Eye (tissue), 1 donor: ENCODE results near the gene EPHB1.
A peak's percentile ranks its signal among the peaks of the same experiment; 100 is the strongest.

ENCODE experiments used
- DNase-seq: peaks from one replicate; pipeline ENCODE4 v3.0.0-alpha.2; 2015

EPHB1 gene

GRCh38 chr3:134794950-134795745, at the start of gene EPHB1:
Gene EPHB1 (plus strand): TSS chr3:134795260.
- DNase-seq: peak; percentile 96

GRCh38 chr3:134748698-134749097, 46.4 kb upstream of the EPHB1 start:
- no peak for DNase-seq

DNA sequence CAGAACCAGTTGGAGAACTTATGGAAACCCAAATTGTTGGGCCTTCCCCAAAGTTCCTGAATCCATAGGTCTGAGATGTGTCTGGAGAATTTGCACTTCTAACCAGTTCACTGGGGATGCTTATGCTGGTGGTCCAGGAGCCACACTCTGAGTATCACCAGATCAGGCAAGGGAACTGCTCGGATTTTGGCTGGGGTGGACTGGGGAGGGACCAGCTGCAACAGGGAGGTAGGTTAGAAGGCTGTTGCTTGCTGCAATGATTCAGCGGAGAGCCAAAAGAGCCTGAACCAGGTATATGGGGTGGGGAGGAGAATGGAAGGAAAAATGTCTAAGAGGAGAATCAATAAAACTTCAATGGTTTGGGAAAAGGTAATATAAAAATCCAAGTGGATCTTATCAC, 45.9 kb upstream of the EPHB1 start:
- no peak for DNase-seq

DNA sequence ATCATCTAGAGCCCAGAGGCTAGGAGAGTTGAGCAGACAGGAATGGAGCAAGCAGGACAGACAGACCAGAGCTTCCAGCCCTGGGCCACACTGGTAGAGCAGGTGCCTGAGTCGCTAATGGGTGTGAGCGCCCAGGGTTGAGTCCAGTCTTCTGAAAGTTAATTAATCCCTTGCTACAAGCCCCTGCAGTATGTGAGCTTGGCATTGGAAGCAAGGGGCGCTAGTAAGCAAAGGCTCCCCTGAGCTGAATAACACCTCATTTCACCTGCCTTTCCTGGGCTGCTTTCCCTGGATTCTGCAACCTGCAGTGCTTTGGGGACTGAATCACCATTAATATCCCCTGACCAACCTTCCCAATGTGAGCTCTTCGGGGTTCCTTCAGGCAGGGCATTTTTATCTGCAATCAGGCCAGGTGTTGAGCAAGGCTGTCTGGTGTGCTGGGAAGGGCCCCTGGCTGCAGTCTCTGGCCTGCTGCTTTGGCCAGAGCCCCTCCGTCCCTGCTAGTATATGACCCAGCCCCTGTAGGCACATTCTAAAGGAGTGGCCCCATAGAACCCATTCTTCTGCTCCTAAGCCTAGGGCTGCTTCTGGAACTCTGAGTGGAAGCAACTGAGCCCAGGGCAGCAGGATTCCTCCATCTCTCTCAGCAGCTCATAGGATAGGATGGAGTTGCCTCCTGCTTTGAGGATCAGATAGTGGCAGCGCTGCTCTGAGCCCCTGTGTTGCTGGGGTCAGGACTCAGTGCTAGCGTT, 45.1 kb upstream of the EPHB1 start:
- DNase-seq: no peak

GRCh38 chr3:134751831-134752230, 43.2 kb upstream of the EPHB1 start:
- DNase-seq: no peak

DNA sequence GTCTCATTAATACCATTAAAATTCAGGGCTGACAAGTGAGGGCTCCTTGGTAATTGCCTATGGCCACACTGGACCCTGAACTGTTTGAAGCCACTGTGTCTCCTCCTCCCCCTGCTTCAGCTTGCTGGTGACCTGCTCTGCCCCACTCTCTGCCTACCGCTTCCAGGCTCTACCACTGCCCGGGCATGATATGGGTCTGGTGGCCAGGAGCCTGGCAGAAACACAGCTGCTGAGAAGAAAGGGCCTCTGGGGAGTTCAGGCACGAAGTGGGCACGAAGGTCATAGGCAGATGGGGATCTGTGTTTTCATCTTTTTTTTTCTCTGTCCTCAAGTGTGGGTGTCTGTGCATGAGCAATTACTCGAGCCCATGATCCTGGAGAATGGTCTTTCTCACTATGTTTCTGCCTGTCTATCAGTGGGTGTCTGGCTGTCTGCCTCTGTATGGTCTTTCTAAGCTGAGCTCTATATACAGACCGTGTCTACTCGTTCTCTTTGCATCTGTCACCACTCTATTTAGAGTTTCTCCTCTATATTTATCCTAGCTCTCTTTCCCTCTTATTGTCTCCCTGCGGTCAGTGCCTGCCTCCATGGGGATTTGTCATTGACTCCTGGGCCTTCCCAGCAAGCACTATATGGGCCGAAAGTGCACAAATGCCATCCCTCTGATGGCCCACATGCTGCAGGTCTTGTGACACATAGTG, 42.1 kb upstream of the EPHB1 start:
- DNase-seq: peak; percentile 13

GRCh38 chr3:134753999-134754742, 40.9 kb upstream of the EPHB1 start:
- DNase-seq: no peak

DNA sequence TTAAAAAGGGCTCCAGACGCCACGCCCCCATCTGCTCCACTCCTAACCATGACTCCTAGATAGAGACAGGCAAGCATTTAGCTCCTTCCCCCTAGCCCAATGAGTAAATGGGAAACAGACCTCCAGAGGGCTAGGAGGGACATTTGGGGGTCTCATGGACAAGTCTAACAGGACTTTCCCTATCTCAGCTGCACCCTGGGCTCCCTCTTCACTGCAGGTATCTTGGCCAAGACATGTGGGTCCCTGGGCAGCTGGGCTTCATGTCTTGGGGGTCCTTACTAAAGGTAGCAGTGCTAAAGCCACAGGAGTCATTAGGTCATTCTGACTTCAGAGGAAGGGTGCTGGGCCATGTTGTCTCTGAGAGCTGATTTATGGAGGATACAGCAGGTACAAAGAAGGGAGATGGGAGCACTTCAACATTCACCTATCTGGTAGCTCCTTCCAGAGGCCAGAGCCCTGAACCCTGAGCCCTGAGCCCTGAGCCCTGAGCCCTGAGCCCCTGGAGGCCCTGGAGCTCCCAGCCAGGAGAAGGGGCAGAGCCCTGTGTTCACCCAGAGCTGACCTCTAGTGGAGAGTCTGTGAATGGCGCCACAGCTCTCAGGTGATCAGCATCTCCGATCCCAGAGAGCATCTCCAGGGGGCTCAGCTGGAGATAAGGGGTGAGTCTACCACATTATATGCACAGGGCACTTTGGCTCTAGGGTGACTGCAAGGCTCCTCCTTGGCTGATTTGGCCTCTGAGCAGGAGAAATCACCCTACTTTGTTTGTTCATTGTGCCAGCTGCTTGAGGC, 40.1 kb upstream of the EPHB1 start:
- peak; percentile 34 for DNase-seq

GRCh38 chr3:134755821-134756220, 39.2 kb upstream of the EPHB1 start:
- no peak for DNase-seq

GRCh38 chr3:134757549-134758069, 37.5 kb upstream of the EPHB1 start:
- no peak for DNase-seq

DNA sequence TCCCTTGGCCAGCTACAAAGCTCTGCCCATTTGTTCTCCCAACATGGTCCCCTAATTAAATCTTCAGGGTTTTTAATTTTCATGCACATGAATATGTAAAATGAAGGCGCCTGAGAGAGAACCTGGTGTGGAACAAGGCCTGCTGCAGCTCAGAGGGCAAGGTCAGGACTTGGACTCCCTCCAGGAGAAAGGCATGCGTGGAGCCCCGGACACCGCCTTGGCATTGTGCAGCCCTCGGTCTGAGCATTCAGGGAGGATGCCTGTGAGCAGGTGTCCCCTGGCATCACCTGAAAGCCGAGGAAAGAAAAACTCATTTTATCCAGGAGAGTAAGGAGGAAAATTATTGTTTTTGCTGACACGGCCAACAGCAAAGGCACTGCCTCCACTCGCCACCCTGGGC, 33.8 kb upstream of the EPHB1 start:
- no peak for DNase-seq

- no peak for DNase-seq
Measured at GRCh38 chr3:134762016-134762415, 33.0 kb upstream of the EPHB1 start.

GRCh38 chr3:134765468-134765867, 29.6 kb upstream of the EPHB1 start:
- no peak for DNase-seq

GRCh38 chr3:134766290-134766689, 28.8 kb upstream of the EPHB1 start:
- no peak for DNase-seq

- no peak for DNase-seq
Measured at GRCh38 chr3:134768116-134768515, 26.9 kb upstream of the EPHB1 start.

- DNase-seq: no peak
Measured at GRCh38 chr3:134768837-134769236, 26.2 kb upstream of the EPHB1 start.

GRCh38 chr3:134769287-134769868, 25.7 kb upstream of the EPHB1 start:
- no peak for DNase-seq

DNA sequence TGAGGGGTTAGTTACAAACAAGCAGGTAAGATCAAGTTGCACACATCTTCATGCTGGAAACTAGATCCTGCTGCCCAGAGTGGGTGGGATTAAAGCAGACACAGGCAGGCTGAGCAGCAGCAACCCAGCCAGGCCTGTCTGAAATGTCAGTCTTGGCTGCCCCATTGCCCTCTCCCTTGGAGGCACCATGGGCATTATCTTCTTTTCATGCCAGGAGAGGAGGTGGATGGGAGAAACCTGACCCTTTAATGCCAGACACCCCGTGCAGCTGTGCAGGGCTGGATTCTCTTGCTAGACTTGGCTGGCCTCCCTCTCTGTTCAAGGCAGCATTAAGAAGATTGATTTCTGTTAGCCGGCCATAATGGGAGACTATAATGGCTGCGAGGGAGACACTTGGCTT, 23.0 kb upstream of the EPHB1 start:
- no peak for DNase-seq

- no peak for DNase-seq
Measured at GRCh38 chr3:134772591-134772990, 22.5 kb upstream of the EPHB1 start.

GRCh38 chr3:134775831-134776230, 19.2 kb upstream of the EPHB1 start:
- no peak for DNase-seq

GRCh38 chr3:134776518-134776917, 18.5 kb upstream of the EPHB1 start:
- no peak for DNase-seq
